OCI-LY7 (cell line): ENCODE data around the gene ARG2. TPM values are rescaled to one million over a fixed set of nuclear protein-coding genes. Genes with fewer than 3 reads are reported as not detected.
A peak's percentile ranks its signal among the peaks of the same experiment; 100 is the strongest.

ENCODE experiments used
- BruUV-seq: library from RNA; stranded (reverse); fragments of 400-500 nt; replicated peaks from 2 replicates; lab custom pipeline; 2021; lab: Mats Ljungman, UMichigan
- CTCF ChIA-PET: fragments of 300-600 bp; sonication (Branson Sonifier 250); formaldehyde crosslinking; loops from one replicate; lab custom pipeline; 2022; ENCODE audit warnings: antibody characterized with exemption; ENCODE audit not compliant: unreplicated experiment; lab: Charles Lee
- POLR2A ChIA-PET: fragments of 300-600 bp; sonication (Branson Sonifier 250); formaldehyde crosslinking; loops from one replicate; lab custom pipeline; 2022; ENCODE audit warnings: antibody characterized with exemption; lab: Charles Lee
- DNase-seq: peaks from one replicate; pipeline ENCODE4 v3.0.0-alpha.2; 2015; ENCODE audit warnings: low spot score
- H2AFZ ChIP-seq: fragments of 200-600 bp; sonication (generic), shearing (Covaris generic); 2 replicates; pipeline ENCODE4 v1.6.1; 2014; ENCODE audit warnings: mild to moderate bottlenecking, antibody characterized with exemption, low read length, moderate library complexity
- H3K27ac ChIP-seq: fragments of 200-600 bp; sonication (generic); 2 replicates; pipeline ENCODE4 v1.5.1; 2014; ENCODE audit warnings: mixed run types, low read depth, mild to moderate bottlenecking, moderate library complexity, low read length, inconsistent platforms; ENCODE audit not compliant: poor library complexity, severe bottlenecking
- H3K36me3 ChIP-seq: fragments of 200-600 bp; sonication (generic); 2 replicates; pipeline ENCODE4 v1.6.1; 2014; ENCODE audit warnings: mild to moderate bottlenecking, antibody characterized with exemption, low read length, moderate library complexity, mixed read lengths; ENCODE audit not compliant: insufficient read depth
- H3K4me1 ChIP-seq: fragments of 200-600 bp; sonication (generic); 2 replicates; pipeline ENCODE4 v1.5.1; 2014; ENCODE audit warnings: mild to moderate bottlenecking, low read length; ENCODE audit not compliant: insufficient read depth, poor library complexity, severe bottlenecking
- H3K4me2 ChIP-seq: fragments of 200-600 bp; sonication (generic); 2 replicates; pipeline ENCODE4 v1.6.1; 2014; ENCODE audit warnings: mild to moderate bottlenecking, low read length
- H3K4me3 ChIP-seq: fragments of 200-600 bp; sonication (generic); 2 replicates; pipeline ENCODE4 v1.5.1; 2014; ENCODE audit warnings: mild to moderate bottlenecking, low read depth, low read length; ENCODE audit not compliant: poor library complexity, severe bottlenecking
- H3K79me2 ChIP-seq: fragments of 200-600 bp; sonication (generic); 2 replicates; pipeline ENCODE4 v1.6.1; 2016; ENCODE audit warnings: low read depth, mild to moderate bottlenecking, low read length, moderate library complexity, mixed read lengths; ENCODE audit not compliant: insufficient read depth
- H3K9me2 ChIP-seq: fragments of 200-600 bp; sonication (generic); 2 replicates; pipeline ENCODE4 v1.6.1; 2016; ENCODE audit warnings: mild to moderate bottlenecking, low read length, mixed read lengths; ENCODE audit not compliant: insufficient read depth
- H3K9me3 ChIP-seq: fragments of 200-600 bp; sonication (generic); 2 replicates; pipeline ENCODE4 v1.6.1; 2014; ENCODE audit warnings: mild to moderate bottlenecking, mixed run types, low read length, mixed read lengths
- H4K20me1 ChIP-seq: fragments of 200-600 bp; sonication (generic); 2 replicates; pipeline ENCODE4 v1.6.1; 2014; ENCODE audit warnings: mild to moderate bottlenecking, antibody characterized with exemption, low read length, moderate library complexity, mixed read lengths; ENCODE audit not compliant: insufficient read depth
- CTCF ChIP-seq: fragments of 200-600 bp; sonication (generic); conservative IDR thresholded peaks from 2 replicates; pipeline ENCODE4 v1.5.1; 2014; ENCODE audit warnings: mild to moderate bottlenecking, antibody characterized with exemption, low read length, moderate library complexity, mixed read lengths
- EZH2phosphoT487 ChIP-seq: fragments of 200-600 bp; sonication (generic); IDR thresholded peaks from 2 replicates; pipeline ENCODE4 v1.6.1; 2018; ENCODE audit warnings: low read depth, borderline replicate concordance, mild to moderate bottlenecking, mixed run types, antibody characterized with exemption, low read length, moderate library complexity, mixed read lengths
- intact Hi-C: fragments of 100-400 bp; cut with micrococcal nuclease; formaldehyde crosslinking; loops from one replicate; pipeline ENCODE4 v1.10.0; 2022; ENCODE audit not compliant: unreplicated experiment
- total RNA-seq, 2 experiments: library from RNA; depleted of rRNA in 1 of 2; stranded (reverse); fragments of >200 nt in 1 of 2; shearing (Covaris generic) in 1 of 2; gene quantifications; 2 replicates each; pipeline ENCODE4 v1.2.3, GENCODE V29; 2014 to 2022

Gene ARG2
- total RNA-seq, 2 experiments from 2014 or later: 2.0 to 4.2 TPM

GRCh38 chr14:67602076-67602475, 17.6 kb upstream of the ARG2 start:
- no peaks in the 10 kb centered on the region for H3K36me3 ChIP-seq
- no peak overlapping the region for H3K4me2 ChIP-seq
- H3K4me3 ChIP-seq: no peak overlapping the region
- POLR2A ChIA-PET: interaction anchor here (0.7 to 0.8 kb wide), 3 partner anchors 17 to 64 kb away, joined by 3 to 4 read pairs (median 3); no protein-coding TSS in a partner anchor
- CTCF ChIA-PET: no interaction called here
- peak overlapping the region; percentile 61; the same call in 1 of the 2 replicates for H2AFZ ChIP-seq
- no peaks in the 10 kb centered on the region for H4K20me1 ChIP-seq
- H3K9me3 ChIP-seq: no peaks in the 10 kb centered on the region; the same call in 1 of the 2 replicates
- no peak for DNase-seq
- no peaks in the 10 kb centered on the region for H3K9me2 ChIP-seq
- peaks cover 22% of the 10 kb centered on the region for H3K4me1 ChIP-seq
- intact Hi-C loops: loop anchor here (10.0 kb wide), 1 partner anchor 213 kb away; the partner anchor contains the start of genes RAD51B and ZFYVE26
- TF ChIP-seq CTCF (no peak), EZH2phosphoT487 (no peak)
- H3K79me2 ChIP-seq: peaks cover 7% of the 10 kb centered on the region; the same call in 1 of the 2 replicates
- no peak overlapping the region for H3K27ac ChIP-seq
- BruUV-seq: no TSS peak

GRCh38 chr14:67602995-67603545, 16.6 kb upstream of the ARG2 start:
- no TSS peak for BruUV-seq
- no peak for TF ChIP-seq EZH2phosphoT487
- TF ChIP-seq CTCF: no peak
- no peak overlapping the region for H3K27ac ChIP-seq
- peak overlapping the region; percentile 61 for H2AFZ ChIP-seq
- ChIA-PET POLR2A (interaction anchor here (0.7 to 1.4 kb wide), 4 partner anchors 12 to 63 kb away, joined by 3 to 9 read pairs (median 4); no protein-coding TSS in a partner anchor), CTCF (no interaction called here)
- peak overlapping the region; percentile 34; the same call in 1 of the 2 replicates for H3K4me2 ChIP-seq
- no peak overlapping the region for H3K4me3 ChIP-seq
- DNase-seq: peak; percentile 68
- no peaks in the 10 kb centered on the region for H3K36me3 ChIP-seq
- H3K9me3 ChIP-seq: no peaks in the 10 kb centered on the region; the same call in 1 of the 2 replicates
- peaks cover 22% of the 10 kb centered on the region for H3K4me1 ChIP-seq
- peaks cover 7% of the 10 kb centered on the region; the same call in 1 of the 2 replicates for H3K79me2 ChIP-seq
- intact Hi-C loops: loop anchor here (10.0 kb wide), 1 partner anchor 212 kb away; the partner anchor contains the start of genes RAD51B and ZFYVE26
- H4K20me1 ChIP-seq: no peaks in the 10 kb centered on the region
- no peaks in the 10 kb centered on the region for H3K9me2 ChIP-seq

- intact Hi-C loops: loop anchor here (10.0 kb wide), 1 partner anchor 207 kb away; the partner anchor contains the start of genes RAD51B and ZFYVE26
- Histone ChIP-seq H3K4me2 (no peak overlapping the region), H3K27ac (no peak overlapping the region), H3K4me3 (no peak overlapping the region), H4K20me1 (no peaks in the 10 kb centered on the region), H3K4me1 (peaks cover 8% of the 10 kb centered on the region), H2AFZ (no peak overlapping the region), H3K9me2 (no peaks in the 10 kb centered on the region), H3K9me3 (no peaks in the 10 kb centered on the region), H3K36me3 (no peaks in the 10 kb centered on the region), H3K79me2 (no peaks in the 10 kb centered on the region)
- ChIA-PET CTCF (no interaction called here), POLR2A (no interaction called here)
- no TSS peak for BruUV-seq
- DNase-seq: no peak
- TF ChIP-seq CTCF: no peak
- no peak for TF ChIP-seq EZH2phosphoT487
Measured at GRCh38 chr14:67607646-67608045, 12.1 kb upstream of the ARG2 start.
